ENCODE results near the gene CDKN2AIPNL.

DNA sequence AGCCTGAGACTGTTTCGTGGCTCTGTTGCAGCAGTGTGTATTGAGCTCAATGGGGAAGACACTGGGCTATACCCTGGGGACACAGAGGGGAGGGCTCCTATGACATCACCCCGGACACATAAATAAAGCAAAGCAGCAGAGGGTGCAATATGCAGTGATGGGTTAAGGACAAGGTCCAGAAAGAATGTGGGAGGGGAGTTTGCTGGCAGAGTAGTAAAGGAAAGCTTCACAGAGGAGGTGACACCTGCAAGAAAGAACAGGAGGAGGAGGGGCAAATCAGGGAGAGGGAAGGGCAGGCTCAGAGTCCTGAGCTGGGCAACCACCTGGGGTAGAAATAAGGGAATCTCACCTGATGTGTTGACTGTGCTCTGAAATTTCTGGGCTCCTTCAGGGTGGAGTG lies 35.3 kb upstream of the CDKN2AIPNL start:
- TF ChIP-seq POLR2AphosphoS5 (IDR thresholded peaks at IDR 0.05; ENCODE audit: insufficient read depth, low read depth, low read length) (no peak), POLR2A (IDR thresholded peaks at IDR 0.05; ENCODE audit: low read depth, low read length) (no peak), EZH2 (IDR thresholded peaks at IDR 0.05; ENCODE audit: borderline replicate concordance, low read depth, low read length, severe bottlenecking) (no peak), JUN (IDR thresholded peaks at IDR 0.05; ENCODE audit: borderline replicate concordance, insufficient read depth, insufficient read length, low read depth) (no peak), GATA2 (IDR thresholded peaks at IDR 0.05; ENCODE audit: insufficient read depth, insufficient read length, low read depth, low read length) (no peak), MYC (IDR thresholded peaks at IDR 0.05; ENCODE audit: low read depth, low read length) (no peak), FOS (IDR thresholded peaks at IDR 0.05; ENCODE audit: borderline replicate concordance, insufficient read depth, low read length) (no peak)
- TF ChIP-seq, protein P1, sequence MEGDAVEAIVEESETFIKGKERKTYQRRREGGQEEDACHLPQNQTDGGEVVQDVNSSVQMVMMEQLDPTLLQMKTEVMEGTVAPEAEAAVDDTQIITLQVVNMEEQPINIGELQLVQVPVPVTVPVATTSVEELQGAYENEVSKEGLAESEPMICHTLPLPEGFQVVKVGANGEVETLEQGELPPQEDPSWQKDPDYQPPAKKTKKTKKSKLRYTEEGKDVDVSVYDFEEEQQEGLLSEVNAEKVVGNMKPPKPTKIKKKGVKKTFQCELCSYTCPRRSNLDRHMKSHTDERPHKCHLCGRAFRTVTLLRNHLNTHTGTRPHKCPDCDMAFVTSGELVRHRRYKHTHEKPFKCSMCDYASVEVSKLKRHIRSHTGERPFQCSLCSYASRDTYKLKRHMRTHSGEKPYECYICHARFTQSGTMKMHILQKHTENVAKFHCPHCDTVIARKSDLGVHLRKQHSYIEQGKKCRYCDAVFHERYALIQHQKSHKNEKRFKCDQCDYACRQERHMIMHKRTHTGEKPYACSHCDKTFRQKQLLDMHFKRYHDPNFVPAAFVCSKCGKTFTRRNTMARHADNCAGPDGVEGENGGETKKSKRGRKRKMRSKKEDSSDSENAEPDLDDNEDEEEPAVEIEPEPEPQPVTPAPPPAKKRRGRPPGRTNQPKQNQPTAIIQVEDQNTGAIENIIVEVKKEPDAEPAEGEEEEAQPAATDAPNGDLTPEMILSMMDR (IDR thresholded peaks at IDR 0.05; ENCODE audit: extremely low read depth in 1 of 2, insufficient read depth in 1 of 2, low read depth in 1 of 2, low read length in 2 of 2) = no peak
- TF ChIP-seq, protein P2, sequence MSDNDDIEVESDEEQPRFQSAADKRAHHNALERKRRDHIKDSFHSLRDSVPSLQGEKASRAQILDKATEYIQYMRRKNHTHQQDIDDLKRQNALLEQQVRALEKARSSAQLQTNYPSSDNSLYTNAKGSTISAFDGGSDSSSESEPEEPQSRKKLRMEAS (IDR thresholded peaks at IDR 0.05; ENCODE audit: insufficient read depth, insufficient read length) = no peak

Data from endothelial cell of umbilical vein (primary cell).